Measurements from ENCODE around the gene B4GALT1.

DNA sequence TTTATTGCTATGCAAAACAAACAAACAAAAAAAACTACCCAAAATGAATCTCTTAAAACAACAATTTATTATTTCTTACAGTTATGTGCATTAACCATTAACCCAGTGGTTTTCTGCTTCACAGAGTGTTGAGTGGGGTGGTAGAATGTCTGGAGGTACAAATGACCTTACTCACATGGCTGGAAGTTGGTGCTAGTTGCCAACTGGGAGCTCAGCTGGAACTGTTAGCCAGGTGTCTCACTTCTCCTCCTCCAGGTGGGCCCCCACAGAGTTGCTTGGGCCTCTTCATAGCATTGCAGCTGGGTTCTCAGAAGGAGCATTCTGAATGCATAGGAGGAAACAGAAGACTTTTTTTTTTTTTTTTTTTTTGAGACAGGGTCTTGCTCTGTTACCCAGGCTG lies 10.5 kb upstream of the B4GALT1 start:
- TF ChIP-seq, protein P1, sequence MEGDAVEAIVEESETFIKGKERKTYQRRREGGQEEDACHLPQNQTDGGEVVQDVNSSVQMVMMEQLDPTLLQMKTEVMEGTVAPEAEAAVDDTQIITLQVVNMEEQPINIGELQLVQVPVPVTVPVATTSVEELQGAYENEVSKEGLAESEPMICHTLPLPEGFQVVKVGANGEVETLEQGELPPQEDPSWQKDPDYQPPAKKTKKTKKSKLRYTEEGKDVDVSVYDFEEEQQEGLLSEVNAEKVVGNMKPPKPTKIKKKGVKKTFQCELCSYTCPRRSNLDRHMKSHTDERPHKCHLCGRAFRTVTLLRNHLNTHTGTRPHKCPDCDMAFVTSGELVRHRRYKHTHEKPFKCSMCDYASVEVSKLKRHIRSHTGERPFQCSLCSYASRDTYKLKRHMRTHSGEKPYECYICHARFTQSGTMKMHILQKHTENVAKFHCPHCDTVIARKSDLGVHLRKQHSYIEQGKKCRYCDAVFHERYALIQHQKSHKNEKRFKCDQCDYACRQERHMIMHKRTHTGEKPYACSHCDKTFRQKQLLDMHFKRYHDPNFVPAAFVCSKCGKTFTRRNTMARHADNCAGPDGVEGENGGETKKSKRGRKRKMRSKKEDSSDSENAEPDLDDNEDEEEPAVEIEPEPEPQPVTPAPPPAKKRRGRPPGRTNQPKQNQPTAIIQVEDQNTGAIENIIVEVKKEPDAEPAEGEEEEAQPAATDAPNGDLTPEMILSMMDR (IDR thresholded peaks at IDR 0.05; ENCODE audit: low read length) = no peak
- no peak for TF ChIP-seq EZH2phosphoT487 (IDR thresholded peaks at IDR 0.05; ENCODE audit: low read length)
